ENCODE results near the gene SARM1.

SARM1 gene

GRCh38 chr17:28370744-28371103 is 770 bp upstream of the SARM1 start:
- DNase-seq (ENCODE audit: low spot score) = no peak
- in situ Hi-C loops (cut with MboI; ENCODE audit: low pct_unique_long_range_greater_than_20kb, low sequenced_read_pairs, unreplicated experiment) = no loop called here
- TF ChIP-seq CTCF (IDR thresholded peaks at IDR 0.05; ENCODE audit: extremely low read depth, insufficient read depth, missing control alignments) = no peak

- in situ Hi-C loops (cut with MboI; ENCODE audit: low pct_unique_long_range_greater_than_20kb, low sequenced_read_pairs, unreplicated experiment) = no loop called here
- peak; percentile 59 for DNase-seq (ENCODE audit: low spot score)
- no peak for TF ChIP-seq CTCF (IDR thresholded peaks at IDR 0.05; ENCODE audit: extremely low read depth, insufficient read depth, missing control alignments)
Measured at GRCh38 chr17:28372203-28372944, 880 bp downstream of the SARM1 start.

GRCh38 chr17:28372945-28373274 is 1.4 kb downstream of the SARM1 start:
- DNase-seq (ENCODE audit: low spot score) = no peak
- in situ Hi-C loops (cut with MboI; ENCODE audit: low pct_unique_long_range_greater_than_20kb, low sequenced_read_pairs, unreplicated experiment) = no loop called here

GRCh38 chr17:28379814-28380801 is 8.6 kb downstream of the SARM1 start:
- no peak for DNase-seq (ENCODE audit: low spot score)
- in situ Hi-C loops (cut with MboI; ENCODE audit: low pct_unique_long_range_greater_than_20kb, low sequenced_read_pairs, unreplicated experiment) = loop anchor here (25.0 kb wide), 1 partner anchor 157 kb away; no protein-coding TSS in a partner anchor

More at GRCh38 chr17:28372945-28373274, 1.4 kb downstream of the SARM1 start:
- no peak for TF ChIP-seq CTCF (IDR thresholded peaks at IDR 0.05; ENCODE audit: extremely low read depth, insufficient read depth, missing control alignments)

GRCh38 chr17:28381141-28381825 is 9.8 kb downstream of the SARM1 start:
- in situ Hi-C loops (cut with MboI; ENCODE audit: low pct_unique_long_range_greater_than_20kb, low sequenced_read_pairs, unreplicated experiment) = loop anchor here (25.0 kb wide), 1 partner anchor 156 kb away; no protein-coding TSS in a partner anchor
- TF ChIP-seq CTCF (IDR thresholded peaks at IDR 0.05; ENCODE audit: extremely low read depth, insufficient read depth, missing control alignments) = peak; percentile 74

More at GRCh38 chr17:28379814-28380801, 8.6 kb downstream of the SARM1 start:
- no peak for TF ChIP-seq CTCF (IDR thresholded peaks at IDR 0.05; ENCODE audit: extremely low read depth, insufficient read depth, missing control alignments)

More at GRCh38 chr17:28381141-28381825, 9.8 kb downstream of the SARM1 start:
- DNase-seq (ENCODE audit: low spot score) = peak; percentile 51

All from GM13977 (cell line).